ENCODE measurements around the gene NPAS3. TPM values are rescaled to one million over a fixed set of nuclear protein-coding genes. Genes with fewer than 3 reads are reported as not detected.

The NPAS3 gene
- total RNA-seq, 1 donor from 2014 or later: 0.95 TPM

GRCh38 chr14:33738029-33738428 is 799.4 kb downstream of the NPAS3 start:
- DNase-seq (no peak), ATAC-seq (no peak)
- intact Hi-C loops (cut with DNase I): no loop called here
- Histone ChIP-seq H3K27me3 (ENCODE audit: low read depth) (no peaks in the 10 kb centered on the region), H3K27ac (no peak overlapping the region), H3K36me3 (no peaks in the 10 kb centered on the region), H3K4me1 (no peaks in the 10 kb centered on the region), H3K4me3 (no peak overlapping the region), H3K9me3 (no peaks in the 10 kb centered on the region)
- TF ChIP-seq, protein P1, sequence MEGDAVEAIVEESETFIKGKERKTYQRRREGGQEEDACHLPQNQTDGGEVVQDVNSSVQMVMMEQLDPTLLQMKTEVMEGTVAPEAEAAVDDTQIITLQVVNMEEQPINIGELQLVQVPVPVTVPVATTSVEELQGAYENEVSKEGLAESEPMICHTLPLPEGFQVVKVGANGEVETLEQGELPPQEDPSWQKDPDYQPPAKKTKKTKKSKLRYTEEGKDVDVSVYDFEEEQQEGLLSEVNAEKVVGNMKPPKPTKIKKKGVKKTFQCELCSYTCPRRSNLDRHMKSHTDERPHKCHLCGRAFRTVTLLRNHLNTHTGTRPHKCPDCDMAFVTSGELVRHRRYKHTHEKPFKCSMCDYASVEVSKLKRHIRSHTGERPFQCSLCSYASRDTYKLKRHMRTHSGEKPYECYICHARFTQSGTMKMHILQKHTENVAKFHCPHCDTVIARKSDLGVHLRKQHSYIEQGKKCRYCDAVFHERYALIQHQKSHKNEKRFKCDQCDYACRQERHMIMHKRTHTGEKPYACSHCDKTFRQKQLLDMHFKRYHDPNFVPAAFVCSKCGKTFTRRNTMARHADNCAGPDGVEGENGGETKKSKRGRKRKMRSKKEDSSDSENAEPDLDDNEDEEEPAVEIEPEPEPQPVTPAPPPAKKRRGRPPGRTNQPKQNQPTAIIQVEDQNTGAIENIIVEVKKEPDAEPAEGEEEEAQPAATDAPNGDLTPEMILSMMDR (IDR thresholded peaks at IDR 0.05): no peak

GRCh38 chr14:33738491-33738890 is 799.8 kb downstream of the NPAS3 start:
- TF ChIP-seq, protein P1 (IDR thresholded peaks at IDR 0.05): no peak
- H3K9me3 ChIP-seq: peaks cover 4% of the 10 kb centered on the region
- no peaks in the 10 kb centered on the region for H3K27me3 ChIP-seq (ENCODE audit: low read depth)
- no peaks in the 10 kb centered on the region for H3K4me1 ChIP-seq
- intact Hi-C loops (cut with DNase I): no loop called here
- DNase-seq (no peak), ATAC-seq (no peak)
- H3K4me3 ChIP-seq: no peak overlapping the region
- H3K36me3 ChIP-seq: no peaks in the 10 kb centered on the region
- no peak overlapping the region for H3K27ac ChIP-seq

DNA sequence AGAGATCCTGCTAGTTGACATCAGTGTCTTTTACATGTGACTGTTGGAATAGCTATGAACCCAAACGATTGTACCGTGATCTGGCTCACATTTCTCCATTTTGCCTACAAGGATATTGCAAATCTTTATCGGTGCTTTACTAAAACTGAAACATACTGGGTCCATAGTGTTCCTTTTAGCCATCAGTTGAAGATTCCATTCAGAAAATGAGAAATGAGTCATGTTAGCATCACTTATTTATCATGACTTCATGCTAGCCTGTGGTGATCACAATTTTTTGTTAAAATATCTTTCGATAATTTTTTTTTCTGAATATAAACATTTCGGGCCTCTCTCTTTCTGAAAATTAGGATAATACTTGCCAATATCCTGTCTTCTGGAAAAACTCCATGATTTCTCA is 801.9 kb downstream of the NPAS3 start:
- DNase-seq: no peak
- Histone ChIP-seq H3K27me3 (ENCODE audit: low read depth) (no peaks in the 10 kb centered on the region), H3K36me3 (no peaks in the 10 kb centered on the region), H3K9me3 (peaks cover 8% of the 10 kb centered on the region), H3K27ac (no peak overlapping the region), H3K4me3 (no peak overlapping the region), H3K4me1 (no peaks in the 10 kb centered on the region)
- TF ChIP-seq, protein P1 (IDR thresholded peaks at IDR 0.05): no peak
- intact Hi-C loops (cut with DNase I): no loop called here
- ATAC-seq: no peak

DNA sequence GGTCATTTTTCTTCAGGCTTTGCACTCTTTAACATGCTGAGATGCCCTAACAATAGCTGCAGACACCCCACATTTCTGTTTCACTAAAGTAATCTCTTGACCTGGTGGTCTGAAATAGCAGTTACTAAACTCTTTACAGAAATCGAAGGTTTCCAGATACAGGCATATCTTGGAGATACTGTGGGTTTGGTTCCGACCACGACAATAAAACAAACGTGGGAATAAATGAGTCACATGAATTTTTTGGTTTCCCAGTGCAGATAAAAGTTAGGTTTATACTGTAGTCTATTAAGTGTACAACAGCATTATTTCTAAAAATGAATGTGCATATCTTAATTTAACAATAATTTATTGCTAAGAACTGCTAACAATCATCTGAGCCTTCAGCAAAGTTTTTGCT is 803.5 kb downstream of the NPAS3 start:
- Histone ChIP-seq H3K4me3 (no peak overlapping the region), H3K27ac (no peak overlapping the region), H3K9me3 (peaks cover 8% of the 10 kb centered on the region), H3K4me1 (no peaks in the 10 kb centered on the region), H3K27me3 (ENCODE audit: low read depth) (no peaks in the 10 kb centered on the region), H3K36me3 (no peaks in the 10 kb centered on the region)
- TF ChIP-seq, protein P1 (IDR thresholded peaks at IDR 0.05): no peak
- ATAC-seq: no peak
- intact Hi-C loops (cut with DNase I): no loop called here
- DNase-seq: no peak

- TF ChIP-seq, protein P1 (IDR thresholded peaks at IDR 0.05): no peak
- Histone ChIP-seq H3K27me3 (ENCODE audit: low read depth) (no peaks in the 10 kb centered on the region), H3K9me3 (peaks cover 8% of the 10 kb centered on the region), H3K36me3 (no peaks in the 10 kb centered on the region), H3K27ac (no peak overlapping the region), H3K4me1 (no peaks in the 10 kb centered on the region), H3K4me3 (no peak overlapping the region)
- ATAC-seq: no peak
- no peak for DNase-seq
- intact Hi-C loops (cut with DNase I): no loop called here
These were observed 806.5 kb downstream of the NPAS3 start for GRCh38 chr14:33745163-33745562.

DNA sequence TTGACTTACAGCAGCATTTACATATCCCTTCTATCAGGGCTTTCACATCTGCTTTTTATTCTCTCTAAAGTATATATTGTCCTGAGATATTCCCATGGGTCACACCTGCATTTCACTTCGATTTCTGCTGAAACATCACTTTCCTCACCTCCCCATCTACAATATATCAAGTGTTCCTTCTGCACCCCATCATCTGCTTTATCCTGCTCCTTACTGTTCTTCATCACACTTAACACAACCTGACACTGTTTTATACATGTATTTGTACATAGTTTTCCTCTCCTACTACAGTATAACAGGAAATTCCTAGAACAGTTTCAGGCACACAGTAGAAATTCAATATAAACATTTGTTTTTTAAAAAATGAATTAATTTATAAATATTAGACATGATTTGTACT is 809.1 kb downstream of the NPAS3 start:
- H3K27me3 ChIP-seq (ENCODE audit: low read depth): no peaks in the 10 kb centered on the region
- intact Hi-C loops (cut with DNase I): no loop called here

More for the DNA sequence above, 809.1 kb downstream of the NPAS3 start:
- no peaks in the 10 kb centered on the region for H3K36me3 ChIP-seq
- H3K27ac ChIP-seq: no peak overlapping the region
- H3K9me3 ChIP-seq: peaks cover 8% of the 10 kb centered on the region
- no peaks in the 10 kb centered on the region for H3K4me1 ChIP-seq
- H3K4me3 ChIP-seq: no peak overlapping the region
- TF ChIP-seq, protein P1 (IDR thresholded peaks at IDR 0.05): no peak
- DNase-seq: no peak
- ATAC-seq: no peak
